ENCODE results near the gene MTMR10. TPM values are rescaled to one million over a fixed set of nuclear protein-coding genes. Genes with fewer than 3 reads are reported as not detected.

MTMR10 gene
- polyA plus RNA-seq, 1 of the 3 experiments (the other 2 are of a cell fraction), result 6.4 TPM

GRCh38 chr15:30973379-30973778, 18.0 kb downstream of the MTMR10 start:
- Histone ChIP-seq H3K27me3 (ENCODE audit: insufficient read depth) (no peaks in the 10 kb centered on the region), H3K4me1 (ENCODE audit: control insufficient read depth in 1 of 2, insufficient read depth in 2 of 2, low read depth in 1 of 2, low read length in 1 of 2) (no peaks in the 10 kb centered on the region), H3K9me2 (no peaks in the 10 kb centered on the region), H3K9ac (no peak overlapping the region), H3K36me3 (replicated peaks in 1 of 2; ENCODE audit: control insufficient read depth in 1 of 2, insufficient read depth in 2 of 2, low read length in 1 of 2) (peaks cover 55 to 57% of the 10 kb centered on the region in 2 experiments), H3K4me3 (ENCODE audit: low read depth in 2 of 2, low read length in 1 of 2) (no peak overlapping the region), H4K20me1 (ENCODE audit: insufficient read depth) (no peaks in the 10 kb centered on the region), H2AFZ (ENCODE audit: low read depth) (no peak overlapping the region), H3K4me2 (no peak overlapping the region), H3K27ac (ENCODE audit: low read depth in 2 of 2, low read length in 1 of 2) (no peak overlapping the region), H3F3A (replicated peaks; ENCODE audit: insufficient read depth) (no peaks in the 10 kb centered on the region), H3K9me3 (no peaks in the 10 kb centered on the region), H3K79me2 (ENCODE audit: insufficient read depth) (peaks cover 16% of the 10 kb centered on the region)
- WGBS (ENCODE audit: low lambda C conversion rate), result 96% methylated on average over 4 of the region's 4 CpGs
- POLR2A ChIA-PET, result no interaction called here
- TF ChIP-seq MAX (IDR thresholded peaks at IDR 0.05; ENCODE audit: low read depth) (no peak), SMC3 (IDR thresholded peaks at IDR 0.05; ENCODE audit: low read depth, low read length) (no peak), SIN3A (IDR thresholded peaks at IDR 0.05; ENCODE audit: borderline replicate concordance, low read depth, low read length) (no peak), MEF2A (IDR thresholded peaks at IDR 0.05; ENCODE audit: borderline replicate concordance, low read depth) (no peak), ZBTB33 (IDR thresholded peaks at IDR 0.05; ENCODE audit: borderline replicate concordance, low read depth) (no peak), EP300 (IDR thresholded peaks at IDR 0.05; ENCODE audit: borderline replicate concordance in 1 of 2, low read depth in 1 of 2, low read length in 1 of 2) (no peak), EZH2phosphoT487 (IDR thresholded peaks at IDR 0.05; ENCODE audit: borderline replicate concordance, low read depth) (no peak), GATA2 (CRISPR knock-in tag; IDR thresholded peaks at IDR 0.05) (no peak), RXRA (IDR thresholded peaks at IDR 0.05; ENCODE audit: borderline replicate concordance, low read depth) (no peak), JUND (IDR thresholded peaks at IDR 0.05) (no peak), FOXM1 (IDR thresholded peaks at IDR 0.05; ENCODE audit: low read depth) (no peak), GABPA (IDR thresholded peaks at IDR 0.05; ENCODE audit: low read depth) (no peak), NRF1 (IDR thresholded peaks at IDR 0.05; ENCODE audit: low read depth, low read length) (no peak), RAD21 (IDR thresholded peaks at IDR 0.05; ENCODE audit: low read length) (no peak), NFIC (IDR thresholded peaks at IDR 0.05; ENCODE audit: borderline replicate concordance) (no peak), RFX5 (IDR thresholded peaks at IDR 0.05; ENCODE audit: low read length) (no peak)
- TF ChIP-seq, protein P1, sequence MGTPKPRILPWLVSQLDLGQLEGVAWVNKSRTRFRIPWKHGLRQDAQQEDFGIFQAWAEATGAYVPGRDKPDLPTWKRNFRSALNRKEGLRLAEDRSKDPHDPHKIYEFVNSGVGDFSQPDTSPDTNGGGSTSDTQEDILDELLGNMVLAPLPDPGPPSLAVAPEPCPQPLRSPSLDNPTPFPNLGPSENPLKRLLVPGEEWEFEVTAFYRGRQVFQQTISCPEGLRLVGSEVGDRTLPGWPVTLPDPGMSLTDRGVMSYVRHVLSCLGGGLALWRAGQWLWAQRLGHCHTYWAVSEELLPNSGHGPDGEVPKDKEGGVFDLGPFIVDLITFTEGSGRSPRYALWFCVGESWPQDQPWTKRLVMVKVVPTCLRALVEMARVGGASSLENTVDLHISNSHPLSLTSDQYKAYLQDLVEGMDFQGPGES (IDR thresholded peaks at IDR 0.05; ENCODE audit: low read depth, low read length), result no peak
- CTCF ChIA-PET, result interaction anchor here (1.0 to 1.3 kb wide), 2 partner anchors 8 to 12 kb away, joined by 3 read pairs; no protein-coding TSS in a partner anchor
- DNase-seq, result no peak
